SK-N-SH (cell line): ENCODE results near the gene TK2.

Source experiments
- ELF1 ChIP-seq: IDR thresholded peaks from 2 replicates; pipeline ENCODE4 v1.4.0; 2012
- EZH2phosphoT487 ChIP-seq: fragments of 200-600 bp; sonication (generic); IDR thresholded peaks from 2 replicates; pipeline ENCODE4 v1.6.1; 2017; ENCODE audit warnings: low read depth, mixed run types, mild to moderate bottlenecking, antibody characterized with exemption, moderate library complexity, borderline replicate concordance
- FOXM1 ChIP-seq: IDR thresholded peaks from 2 replicates; pipeline ENCODE4 v1.4.0; 2012; ENCODE audit warnings: low read depth, mild to moderate bottlenecking
- GABPA ChIP-seq: IDR thresholded peaks from 2 replicates; pipeline ENCODE4 v1.4.0; 2012; ENCODE audit warnings: low read depth, mild to moderate bottlenecking
- GATA2 ChIP-seq: sonication (generic); formaldehyde crosslinking; IDR thresholded peaks from 2 replicates; pipeline ENCODE4 v1.5.0; 2020; ENCODE audit warnings: mild to moderate bottlenecking, missing genetic modification reagents
- MAX ChIP-seq: IDR thresholded peaks from 2 replicates; pipeline ENCODE4 v1.4.0; 2012; ENCODE audit warnings: low read depth
- NRF1 ChIP-seq: IDR thresholded peaks from 2 replicates; pipeline ENCODE4 v1.6.1; 2012; ENCODE audit warnings: low read depth, mild to moderate bottlenecking, low read length
- POLR2AphosphoS5 ChIP-seq: IDR thresholded peaks from 2 replicates; pipeline ENCODE4 v1.6.1; 2012; ENCODE audit warnings: low read depth, low read length
- RCOR1 ChIP-seq: fragments of 150-350 bp; IDR thresholded peaks from 2 replicates; pipeline ENCODE4 v1.6.1; 2017; ENCODE audit warnings: antibody characterized with exemption, low read length
- SMC3 ChIP-seq: IDR thresholded peaks from 2 replicates; pipeline ENCODE4 v1.6.1; 2012; ENCODE audit warnings: low read depth, low read length, improper control_type of control experiment
- TCF12 ChIP-seq: IDR thresholded peaks from 2 replicates; pipeline ENCODE4 v1.4.0; 2012
- TF ChIP-seq, protein P1 (sequence below): fragments of 200-600 bp; sonication (generic); IDR thresholded peaks from 2 replicates; pipeline ENCODE4 v1.6.1; 2017; ENCODE audit warnings: antibody characterized with exemption, mild to moderate bottlenecking, moderate library complexity
- TF ChIP-seq, protein P2 (sequence below): fragments of 150-350 bp; IDR thresholded peaks from 2 replicates; pipeline ENCODE4 v1.6.1; 2017; ENCODE audit warnings: antibody characterized with exemption, low read length, low read depth, borderline replicate concordance

DNA sequence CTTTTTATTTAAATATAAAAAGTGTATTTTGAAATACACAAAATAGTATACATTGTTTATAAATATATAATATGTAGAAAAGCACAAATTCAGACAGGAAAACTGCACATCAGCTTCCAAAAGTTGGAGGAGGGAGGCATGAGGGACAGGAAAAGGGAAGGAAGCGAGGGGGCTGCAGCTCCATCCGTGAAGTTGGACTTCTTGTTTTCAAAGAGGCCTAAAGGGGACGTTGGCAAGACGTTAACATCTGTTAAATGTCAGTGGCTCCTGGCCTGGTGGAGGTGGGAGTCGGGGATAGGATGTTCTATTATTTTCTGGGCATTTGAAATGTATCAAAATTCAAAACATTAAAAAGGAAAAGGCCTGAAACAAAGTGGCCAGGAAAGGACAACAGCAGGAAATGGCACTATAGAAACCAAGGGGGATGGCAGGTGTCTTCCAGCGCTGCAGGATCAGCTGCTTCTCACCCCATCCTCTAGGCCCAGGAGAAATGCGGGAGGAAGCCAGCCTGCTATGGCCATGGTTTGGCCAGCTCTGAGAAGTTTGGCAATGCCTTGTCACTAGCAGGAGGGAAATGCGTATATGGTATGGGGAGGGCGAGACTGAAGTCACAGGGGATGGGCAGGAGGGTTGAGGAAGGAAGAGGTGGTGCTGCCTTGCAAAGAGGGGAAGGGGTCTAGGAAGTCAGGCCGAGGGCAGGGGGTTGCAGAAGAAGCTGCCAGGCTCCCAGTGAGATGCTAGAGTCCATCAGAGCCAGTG is 35.7 kb upstream of the TK2 start:
- TF ChIP-seq POLR2AphosphoS5 (no peak), FOXM1 (no peak), EZH2phosphoT487 (no peak), MAX (no peak), NRF1 (no peak), TCF12 (no peak), RCOR1 (no peak), GABPA (no peak), SMC3 (no peak), GATA2 (CRISPR knock-in tag) (no peak), ELF1 (no peak)
- TF ChIP-seq, protein P1, sequence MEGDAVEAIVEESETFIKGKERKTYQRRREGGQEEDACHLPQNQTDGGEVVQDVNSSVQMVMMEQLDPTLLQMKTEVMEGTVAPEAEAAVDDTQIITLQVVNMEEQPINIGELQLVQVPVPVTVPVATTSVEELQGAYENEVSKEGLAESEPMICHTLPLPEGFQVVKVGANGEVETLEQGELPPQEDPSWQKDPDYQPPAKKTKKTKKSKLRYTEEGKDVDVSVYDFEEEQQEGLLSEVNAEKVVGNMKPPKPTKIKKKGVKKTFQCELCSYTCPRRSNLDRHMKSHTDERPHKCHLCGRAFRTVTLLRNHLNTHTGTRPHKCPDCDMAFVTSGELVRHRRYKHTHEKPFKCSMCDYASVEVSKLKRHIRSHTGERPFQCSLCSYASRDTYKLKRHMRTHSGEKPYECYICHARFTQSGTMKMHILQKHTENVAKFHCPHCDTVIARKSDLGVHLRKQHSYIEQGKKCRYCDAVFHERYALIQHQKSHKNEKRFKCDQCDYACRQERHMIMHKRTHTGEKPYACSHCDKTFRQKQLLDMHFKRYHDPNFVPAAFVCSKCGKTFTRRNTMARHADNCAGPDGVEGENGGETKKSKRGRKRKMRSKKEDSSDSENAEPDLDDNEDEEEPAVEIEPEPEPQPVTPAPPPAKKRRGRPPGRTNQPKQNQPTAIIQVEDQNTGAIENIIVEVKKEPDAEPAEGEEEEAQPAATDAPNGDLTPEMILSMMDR = no peak
- TF ChIP-seq, protein P2, sequence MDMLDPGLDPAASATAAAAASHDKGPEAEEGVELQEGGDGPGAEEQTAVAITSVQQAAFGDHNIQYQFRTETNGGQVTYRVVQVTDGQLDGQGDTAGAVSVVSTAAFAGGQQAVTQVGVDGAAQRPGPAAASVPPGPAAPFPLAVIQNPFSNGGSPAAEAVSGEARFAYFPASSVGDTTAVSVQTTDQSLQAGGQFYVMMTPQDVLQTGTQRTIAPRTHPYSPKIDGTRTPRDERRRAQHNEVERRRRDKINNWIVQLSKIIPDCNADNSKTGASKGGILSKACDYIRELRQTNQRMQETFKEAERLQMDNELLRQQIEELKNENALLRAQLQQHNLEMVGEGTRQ = no peak
